C4-2B (cell line): Measurements from ENCODE around the gene NKX1-1.

Experiments used
- CTCF ChIP-seq: fragments of 450-650 bp; conservative IDR thresholded peaks from 2 replicates; pipeline ENCODE4 v1.5.1; 2017; ENCODE audit warnings: mild to moderate bottlenecking
- ZFX ChIP-seq: fragments of 450-650 bp; IDR thresholded peaks from 2 replicates; pipeline ENCODE4 v1.6.1; 2017

GRCh38 chr4:1421657-1422056 is 15.4 kb upstream of the NKX1-1 start:
- TF ChIP-seq CTCF (no peak), ZFX (no peak)
